IMR-90 (cell line): ENCODE measurements around the gene CYGB.

Experiments
- CHD1 ChIP-seq: IDR thresholded peaks from 2 replicates; pipeline ENCODE4 v1.6.1; 2012; ENCODE audit warnings: low read depth, low read length, improper control_type of control experiment
- CTCF ChIP-seq: conservative IDR thresholded peaks from 2 replicates; pipeline ENCODE4 v1.5.1; 2012; ENCODE audit warnings: mild to moderate bottlenecking, low read depth, low read length, improper control_type of control experiment
- POLR2A ChIP-seq: IDR thresholded peaks from 2 replicates; pipeline ENCODE4 v1.6.1; 2012; ENCODE audit warnings: mild to moderate bottlenecking, low read depth, low read length
- RFX5 ChIP-seq: IDR thresholded peaks from 2 replicates; pipeline ENCODE4 v1.8.0; 2012; ENCODE audit warnings: low read depth, mild to moderate bottlenecking, low read length, moderate library complexity
- SMC3 ChIP-seq: fragments of 150-350 bp; IDR thresholded peaks from 2 replicates; pipeline ENCODE4 v1.6.1; 2016; ENCODE audit warnings: low read depth, mild to moderate bottlenecking, antibody characterized with exemption, low read length, moderate library complexity

GRCh38 chr17:76491271-76492122 is 46.0 kb downstream of the CYGB start:
- TF ChIP-seq RFX5 (no peak), CHD1 (no peak), CTCF (no peak), POLR2A (no peak), SMC3 (no peak)
